HepG2 (cell line): ENCODE measurements around the gene SLC4A2.

Experiments used
- CC2D1A ChIP-seq: sonication (generic); formaldehyde crosslinking; IDR thresholded peaks from 2 replicates; pipeline ENCODE4 v1.8.1; 2023; ENCODE audit warnings: mild to moderate bottlenecking, missing genetic modification reagents
- PAF1 ChIP-seq: IDR thresholded peaks from 2 replicates; pipeline ENCODE4 v1.6.1; 2016; ENCODE audit warnings: missing genetic modification reagents, missing compliant biosample characterization
- PAX8 ChIP-seq: sonication (generic); formaldehyde crosslinking; IDR thresholded peaks from 2 replicates; pipeline ENCODE4 v1.8.0; 2022; ENCODE audit warnings: mild to moderate bottlenecking, missing genetic modification reagents, borderline replicate concordance
- TF ChIP-seq, protein P1 (sequence below): sonication (generic); formaldehyde crosslinking; IDR thresholded peaks from 2 replicates; pipeline ENCODE4 v1.5.0; 2020; ENCODE audit warnings: mild to moderate bottlenecking, missing genetic modification reagents, moderate library complexity

- TF ChIP-seq PAF1 (CRISPR knock-in tag): no peak
- no peak for TF ChIP-seq CC2D1A (CRISPR knock-in tag)
- TF ChIP-seq PAX8 (CRISPR knock-in tag): no peak
- TF ChIP-seq, protein P1, sequence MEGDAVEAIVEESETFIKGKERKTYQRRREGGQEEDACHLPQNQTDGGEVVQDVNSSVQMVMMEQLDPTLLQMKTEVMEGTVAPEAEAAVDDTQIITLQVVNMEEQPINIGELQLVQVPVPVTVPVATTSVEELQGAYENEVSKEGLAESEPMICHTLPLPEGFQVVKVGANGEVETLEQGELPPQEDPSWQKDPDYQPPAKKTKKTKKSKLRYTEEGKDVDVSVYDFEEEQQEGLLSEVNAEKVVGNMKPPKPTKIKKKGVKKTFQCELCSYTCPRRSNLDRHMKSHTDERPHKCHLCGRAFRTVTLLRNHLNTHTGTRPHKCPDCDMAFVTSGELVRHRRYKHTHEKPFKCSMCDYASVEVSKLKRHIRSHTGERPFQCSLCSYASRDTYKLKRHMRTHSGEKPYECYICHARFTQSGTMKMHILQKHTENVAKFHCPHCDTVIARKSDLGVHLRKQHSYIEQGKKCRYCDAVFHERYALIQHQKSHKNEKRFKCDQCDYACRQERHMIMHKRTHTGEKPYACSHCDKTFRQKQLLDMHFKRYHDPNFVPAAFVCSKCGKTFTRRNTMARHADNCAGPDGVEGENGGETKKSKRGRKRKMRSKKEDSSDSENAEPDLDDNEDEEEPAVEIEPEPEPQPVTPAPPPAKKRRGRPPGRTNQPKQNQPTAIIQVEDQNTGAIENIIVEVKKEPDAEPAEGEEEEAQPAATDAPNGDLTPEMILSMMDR (CRISPR knock-in tag): no peak
These were observed 56.5 kb downstream of the SLC4A2 start for GRCh38 chr7:151115836-151116418.
